Skeletal muscle satellite cell (primary cell): ENCODE measurements around the gene CHD9.

Experiments
- H3K27me3 ChIP-seq: 2 replicates; pipeline ENCODE4 v1.7.0; 2013; ENCODE audit warnings: low read length; ENCODE audit not compliant: control insufficient read depth, insufficient read depth
- H3K36me3 ChIP-seq: 2 replicates; pipeline ENCODE4 v1.7.0; 2013; ENCODE audit warnings: mild to moderate bottlenecking, control low read depth, low read length; ENCODE audit not compliant: insufficient read depth
- H3K4me1 ChIP-seq: 2 replicates; pipeline ENCODE4 v1.7.0; 2013; ENCODE audit warnings: low read length; ENCODE audit not compliant: control insufficient read depth, insufficient read depth
- H3K4me2 ChIP-seq: 2 replicates; pipeline ENCODE4 v1.7.0; 2013; ENCODE audit warnings: mild to moderate bottlenecking, low read length
- H3K4me3 ChIP-seq: 2 replicates; pipeline ENCODE4 v1.7.0; 2013; ENCODE audit warnings: low read length
- H3K9ac ChIP-seq: 2 replicates; pipeline ENCODE4 v1.7.0; 2013; ENCODE audit warnings: mild to moderate bottlenecking, low read depth, low read length, moderate library complexity
- H3K9me3 ChIP-seq: replicated peaks from 2 replicates; pipeline ENCODE4 v1.7.0; 2013; ENCODE audit warnings: mild to moderate bottlenecking, control low read depth, low read length

Gene CHD9

DNA sequence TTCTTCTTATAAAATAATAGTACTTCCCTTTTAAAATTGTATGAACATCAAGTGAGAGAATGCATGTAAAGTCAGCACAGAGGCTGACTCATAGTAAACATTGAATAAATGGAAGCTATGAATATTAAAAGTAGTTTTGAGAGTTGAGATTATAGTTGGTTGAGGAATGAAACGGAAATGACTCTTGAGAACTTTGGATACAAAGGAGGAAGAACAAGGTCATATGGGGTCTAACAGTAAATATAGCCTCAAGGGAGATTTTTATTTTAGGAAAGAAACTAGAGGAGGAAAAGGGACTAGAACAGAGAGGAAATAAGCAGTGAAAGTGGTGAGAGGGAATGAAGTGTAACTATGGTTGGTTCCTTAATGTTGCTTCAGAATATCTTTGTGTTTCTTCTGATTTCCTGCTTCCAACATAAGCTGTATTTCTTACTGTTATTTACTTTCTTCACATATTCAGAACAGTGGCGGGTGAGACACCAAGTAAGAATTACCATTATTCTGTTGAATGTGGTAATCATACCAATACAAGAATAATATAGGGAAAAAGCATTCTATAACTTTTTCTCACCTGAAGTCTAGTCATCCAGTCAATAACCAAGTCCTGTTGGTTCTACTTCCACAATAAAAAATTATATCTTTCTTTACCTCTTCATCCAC, 165.1 kb downstream of the CHD9 start:
- H3K36me3 ChIP-seq = peaks cover 22% of the 10 kb centered on the region
- H3K4me2 ChIP-seq = peak overlapping the region; percentile 54
- peak overlapping the region; percentile 19 for H3K9ac ChIP-seq
- H3K9me3 ChIP-seq = no peaks in the 10 kb centered on the region
- H3K4me1 ChIP-seq = peaks cover 27% of the 10 kb centered on the region
- no peak overlapping the region for H3K4me3 ChIP-seq
- no peaks in the 10 kb centered on the region for H3K27me3 ChIP-seq

DNA sequence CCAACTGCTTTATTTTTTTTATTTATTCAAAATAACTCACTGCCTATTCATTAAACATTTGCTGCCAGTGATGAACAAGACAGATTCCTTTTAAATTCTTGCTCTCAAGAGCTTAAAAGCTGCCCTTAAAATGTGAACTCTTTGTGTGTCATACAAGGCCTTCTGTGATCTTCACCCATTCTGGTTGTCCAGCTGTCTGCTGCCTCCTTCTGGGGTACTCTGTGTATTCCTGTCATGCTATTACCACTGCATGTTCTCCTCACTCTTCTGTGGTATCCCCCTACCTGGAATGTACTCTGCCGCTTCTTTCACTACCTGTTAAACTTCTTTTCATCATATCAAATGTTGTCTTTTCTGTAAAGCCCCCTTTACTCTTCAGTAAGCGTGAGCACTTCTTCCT, 165.8 kb downstream of the CHD9 start:
- Histone ChIP-seq H3K4me2 (no peak overlapping the region), H3K9me3 (no peaks in the 10 kb centered on the region), H3K27me3 (no peaks in the 10 kb centered on the region), H3K4me3 (no peak overlapping the region), H3K9ac (no peak overlapping the region), H3K4me1 (peaks cover 29% of the 10 kb centered on the region), H3K36me3 (peaks cover 25% of the 10 kb centered on the region)

DNA sequence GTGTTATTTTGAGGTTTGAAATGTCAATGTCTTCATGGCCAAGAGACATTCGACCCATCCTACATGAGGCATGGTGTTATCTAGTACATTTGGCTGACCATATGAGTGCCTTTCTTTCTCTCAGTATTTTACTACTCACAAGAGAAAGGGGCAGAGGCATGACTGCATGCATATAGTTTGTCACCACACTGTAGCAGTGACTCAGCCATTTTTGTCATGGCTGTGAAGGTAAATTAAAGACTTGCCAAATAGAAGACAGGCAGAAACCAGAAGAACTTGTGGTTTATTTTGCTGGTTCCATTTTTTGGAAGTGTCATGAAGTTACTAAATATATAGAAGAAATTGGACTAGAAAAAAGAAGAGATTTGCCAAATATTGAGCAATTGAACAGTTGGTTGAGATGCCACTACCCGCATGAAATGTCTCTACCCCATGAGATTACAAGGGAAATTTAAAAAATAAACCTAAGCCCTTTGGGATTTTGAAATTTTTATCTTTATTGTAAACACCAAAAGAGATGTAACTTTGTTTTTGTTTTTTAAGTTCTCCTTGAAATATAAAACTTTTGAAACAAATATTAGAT, 170.3 kb downstream of the CHD9 start:
- H3K4me2 ChIP-seq = no peak overlapping the region
- peaks cover 57% of the 10 kb centered on the region for H3K36me3 ChIP-seq
- H3K4me1 ChIP-seq = peaks cover 14% of the 10 kb centered on the region
- H3K4me3 ChIP-seq = no peak overlapping the region
- no peaks in the 10 kb centered on the region for H3K9me3 ChIP-seq
- H3K27me3 ChIP-seq = no peaks in the 10 kb centered on the region
- no peak overlapping the region for H3K9ac ChIP-seq

DNA sequence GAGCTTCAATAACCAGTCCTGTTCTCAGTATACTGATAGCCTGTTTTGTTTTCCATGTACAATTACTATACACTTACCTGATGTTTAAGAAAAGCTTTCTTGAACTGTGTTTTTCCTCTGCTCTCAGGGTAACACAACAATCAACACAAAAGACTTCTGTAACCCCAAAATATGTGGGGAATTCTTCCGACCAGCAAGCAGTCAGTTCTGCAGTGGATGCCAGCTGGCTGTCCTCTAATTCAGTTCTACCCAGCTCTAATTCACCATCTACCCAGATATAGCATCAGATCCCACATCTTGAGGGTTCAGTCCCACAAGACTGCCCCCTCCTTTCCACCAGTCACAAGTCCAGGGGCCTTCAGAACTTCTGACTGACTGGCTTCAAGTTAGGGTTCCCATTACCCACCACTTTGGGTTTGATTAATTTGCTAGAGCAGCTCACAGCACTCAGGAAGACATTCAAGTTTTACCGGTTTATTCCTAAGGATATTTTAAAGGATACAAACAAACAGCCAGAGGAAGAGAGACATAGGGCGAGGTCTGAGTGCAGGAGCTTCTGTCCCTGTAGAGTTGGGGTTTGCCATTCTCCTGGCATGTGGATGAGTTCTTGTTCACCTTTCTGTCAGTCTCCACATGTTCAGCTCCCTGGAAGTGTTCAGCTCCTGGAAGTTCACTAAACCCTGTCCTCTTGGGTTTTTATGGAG, 178.2 kb downstream of the CHD9 start:
- Histone ChIP-seq H3K4me1 (peaks cover 7% of the 10 kb centered on the region), H3K27me3 (no peaks in the 10 kb centered on the region), H3K9me3 (no peaks in the 10 kb centered on the region), H3K4me3 (no peak overlapping the region), H3K36me3 (peaks cover 85% of the 10 kb centered on the region), H3K4me2 (no peak overlapping the region), H3K9ac (no peak overlapping the region)

DNA sequence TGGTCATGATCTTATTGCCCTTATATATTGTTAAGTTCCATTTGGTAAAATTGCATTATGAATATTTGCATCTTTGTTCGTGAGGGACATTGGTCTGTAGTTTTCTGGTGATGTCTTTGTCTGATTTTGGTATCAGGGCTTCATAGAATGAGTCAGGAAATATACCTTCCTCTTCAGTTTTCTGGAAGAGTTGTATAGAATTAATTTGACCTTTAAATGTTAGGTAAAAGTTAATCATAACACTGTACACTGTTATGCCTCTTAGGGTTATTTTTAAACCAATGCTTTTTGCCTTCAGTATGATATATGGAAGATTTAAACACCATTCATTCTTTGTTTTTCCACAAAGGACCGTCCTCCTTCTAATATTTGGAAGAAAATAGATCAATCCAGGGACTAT, 180.0 kb downstream of the CHD9 start:
- H3K4me1 ChIP-seq = peaks cover 7% of the 10 kb centered on the region
- no peak overlapping the region for H3K9ac ChIP-seq
- H3K9me3 ChIP-seq = no peaks in the 10 kb centered on the region
- H3K4me3 ChIP-seq = no peak overlapping the region
- H3K27me3 ChIP-seq = no peaks in the 10 kb centered on the region
- H3K36me3 ChIP-seq = peaks cover 89% of the 10 kb centered on the region
- no peak overlapping the region for H3K4me2 ChIP-seq

DNA sequence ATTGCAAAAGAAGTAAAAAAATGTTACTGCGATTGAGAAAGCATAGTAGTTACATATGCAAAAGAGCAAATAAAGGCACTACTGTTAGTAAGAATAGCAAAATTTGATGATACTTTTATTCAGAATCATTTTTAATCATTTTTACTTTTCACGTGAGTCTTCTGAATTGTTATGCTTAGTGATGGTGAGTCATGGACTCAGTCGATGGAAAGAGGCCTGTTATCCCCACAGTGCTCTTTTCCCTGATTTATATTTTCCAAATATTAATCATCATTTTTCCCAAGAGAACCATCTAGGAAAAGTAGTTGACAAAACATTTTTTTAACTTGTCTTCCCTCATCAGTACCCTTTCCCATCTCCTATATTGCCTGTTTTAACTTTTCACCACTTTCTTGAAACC, 181.1 kb downstream of the CHD9 start:
- Histone ChIP-seq H3K9me3 (no peaks in the 10 kb centered on the region), H3K27me3 (no peaks in the 10 kb centered on the region), H3K4me3 (no peak overlapping the region), H3K4me1 (peaks cover 7% of the 10 kb centered on the region), H3K36me3 (peaks cover 81% of the 10 kb centered on the region), H3K9ac (no peak overlapping the region), H3K4me2 (no peak overlapping the region)

DNA sequence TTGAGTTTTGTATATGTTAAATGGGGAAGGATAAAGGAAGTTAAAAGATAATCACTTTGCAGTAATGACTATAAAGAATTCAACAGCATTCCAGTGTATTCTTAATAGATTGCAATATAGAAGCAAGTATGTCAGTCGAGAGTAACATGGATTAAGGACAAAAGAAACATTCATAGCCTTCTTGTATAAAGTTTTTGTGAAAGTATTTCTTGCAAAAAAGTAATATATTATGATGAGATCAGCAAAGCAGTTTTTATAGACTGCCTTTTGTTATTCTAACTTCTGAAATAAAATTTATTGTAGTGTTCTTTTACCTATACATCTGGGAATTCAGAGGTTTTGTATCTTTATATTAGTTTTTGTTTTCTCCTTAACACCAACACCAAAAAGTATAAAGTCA, 194.5 kb downstream of the CHD9 start:
- H3K9me3 ChIP-seq = no peaks in the 10 kb centered on the region
- H3K9ac ChIP-seq = no peak overlapping the region
- no peak overlapping the region for H3K4me2 ChIP-seq
- peaks cover 80% of the 10 kb centered on the region for H3K36me3 ChIP-seq
- H3K27me3 ChIP-seq = no peaks in the 10 kb centered on the region
- H3K4me1 ChIP-seq = no peaks in the 10 kb centered on the region
- H3K4me3 ChIP-seq = no peak overlapping the region

DNA sequence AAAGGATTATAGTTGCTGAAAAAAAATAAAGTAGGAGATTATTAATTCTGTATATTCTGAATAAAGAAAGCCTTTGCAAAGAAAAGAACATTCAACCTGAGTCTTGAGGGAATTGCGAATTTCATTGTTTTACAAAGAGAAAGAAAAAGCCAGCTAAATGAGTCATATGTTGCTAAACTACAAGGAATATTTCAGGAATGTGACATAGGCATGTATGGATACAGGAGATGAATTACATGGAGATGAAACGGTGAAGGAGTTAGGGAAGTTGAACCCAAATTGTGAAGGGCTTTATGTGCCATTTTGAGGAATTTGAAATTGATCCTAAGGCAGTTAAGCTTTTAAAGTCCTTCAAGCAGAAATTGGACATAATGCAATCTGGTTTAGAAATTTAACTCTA, 202.2 kb downstream of the CHD9 start:
- Histone ChIP-seq H3K4me1 (peaks cover 9% of the 10 kb centered on the region), H3K4me3 (no peak overlapping the region), H3K4me2 (no peak overlapping the region), H3K9ac (no peak overlapping the region), H3K27me3 (no peaks in the 10 kb centered on the region), H3K36me3 (peaks cover 73% of the 10 kb centered on the region), H3K9me3 (no peaks in the 10 kb centered on the region)

DNA sequence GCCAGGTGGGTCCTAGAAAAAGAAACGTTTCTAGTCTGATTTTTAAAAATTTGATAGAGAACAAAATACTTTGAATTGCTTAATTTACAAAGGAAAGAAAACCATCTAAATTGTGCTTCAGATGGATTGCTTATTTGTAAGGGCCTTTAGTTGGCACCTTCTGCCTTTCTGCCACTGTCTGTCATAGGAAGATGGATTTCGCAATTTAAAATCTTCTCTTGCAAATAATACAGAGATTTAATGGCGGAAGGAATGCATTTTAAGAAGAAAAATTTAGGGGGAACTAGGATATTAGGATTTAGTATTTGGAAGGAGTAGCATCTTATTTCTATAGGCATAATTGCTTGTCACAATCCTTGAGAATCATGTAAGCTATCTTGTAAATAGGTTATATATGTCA, 204.0 kb downstream of the CHD9 start:
- Histone ChIP-seq H3K36me3 (peaks cover 68% of the 10 kb centered on the region), H3K9me3 (no peaks in the 10 kb centered on the region), H3K9ac (no peak overlapping the region), H3K4me1 (peaks cover 9% of the 10 kb centered on the region), H3K4me2 (no peak overlapping the region), H3K27me3 (no peaks in the 10 kb centered on the region), H3K4me3 (no peak overlapping the region)

DNA sequence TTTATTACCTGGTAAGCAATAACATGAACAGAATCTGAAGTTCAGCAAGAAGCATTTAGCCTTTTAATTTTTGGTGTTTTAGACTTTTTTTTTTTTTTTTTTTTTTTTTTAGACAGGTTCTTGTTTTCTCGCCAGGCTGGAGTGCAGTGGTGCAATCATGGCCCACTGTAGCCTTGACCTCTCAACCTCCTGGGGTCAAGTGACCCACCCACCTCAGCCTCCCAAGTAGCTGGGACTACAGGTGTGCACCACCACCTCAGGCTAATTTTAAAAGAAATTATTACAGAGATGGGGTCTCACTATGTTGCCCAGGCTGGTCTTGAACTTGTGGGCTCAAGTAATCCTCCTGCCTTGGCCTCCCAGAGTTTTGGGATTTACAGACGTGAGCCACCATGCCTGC, 206.5 kb downstream of the CHD9 start:
- Histone ChIP-seq H3K27me3 (no peaks in the 10 kb centered on the region), H3K4me3 (no peak overlapping the region), H3K4me1 (peaks cover 11% of the 10 kb centered on the region), H3K9ac (no peak overlapping the region), H3K36me3 (peaks cover 58% of the 10 kb centered on the region), H3K9me3 (no peaks in the 10 kb centered on the region), H3K4me2 (no peak overlapping the region)

DNA sequence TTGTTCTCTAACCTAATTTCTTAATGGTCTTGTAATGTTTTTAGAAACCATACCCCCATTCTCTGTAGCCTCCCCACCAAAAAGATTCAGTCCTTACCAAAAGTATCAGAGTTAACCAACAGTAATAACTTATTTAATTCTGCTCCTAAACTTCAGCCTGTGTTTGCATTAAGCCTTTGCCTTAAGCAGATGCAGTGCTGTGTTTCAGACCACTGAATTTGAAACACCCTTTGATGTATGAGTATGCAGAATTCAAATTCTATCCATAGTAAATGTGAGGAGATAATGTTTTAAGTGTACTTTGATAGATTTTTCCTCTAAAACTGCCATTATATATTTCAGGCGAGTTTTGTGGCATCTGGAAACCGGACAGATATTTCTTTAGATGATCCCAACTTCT, 207.9 kb downstream of the CHD9 start:
- H3K9me3 ChIP-seq = no peaks in the 10 kb centered on the region

DNA sequence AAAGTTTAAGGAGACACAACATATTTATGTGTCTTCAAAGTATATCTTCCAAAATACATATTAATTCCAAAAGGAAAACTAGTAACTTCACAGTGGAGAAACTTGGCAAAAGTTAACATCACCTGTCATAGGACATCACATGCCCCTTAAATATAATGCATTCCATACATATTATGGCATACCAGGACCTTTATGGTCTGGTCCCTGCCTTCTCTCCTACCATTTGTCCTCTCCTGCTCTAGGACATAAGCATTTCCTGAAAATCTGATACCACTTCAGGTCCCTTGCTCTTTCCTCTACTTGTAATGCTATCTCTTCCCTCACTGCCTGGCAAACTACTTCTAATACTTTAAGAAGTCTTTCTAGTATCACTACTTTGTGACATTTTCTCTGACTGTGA, 211.4 kb downstream of the CHD9 start:
- H3K9me3 ChIP-seq = no peaks in the 10 kb centered on the region
- H3K27me3 ChIP-seq = no peaks in the 10 kb centered on the region
- no peak overlapping the region for H3K9ac ChIP-seq
- H3K4me3 ChIP-seq = no peak overlapping the region
- H3K36me3 ChIP-seq = peaks cover 61% of the 10 kb centered on the region
- H3K4me1 ChIP-seq = peaks cover 2% of the 10 kb centered on the region
- H3K4me2 ChIP-seq = no peak overlapping the region

More for the DNA sequence above, 207.9 kb downstream of the CHD9 start:
- Histone ChIP-seq H3K4me1 (peaks cover 2% of the 10 kb centered on the region), H3K27me3 (no peaks in the 10 kb centered on the region), H3K9ac (no peak overlapping the region), H3K36me3 (peaks cover 62% of the 10 kb centered on the region), H3K4me3 (no peak overlapping the region), H3K4me2 (no peak overlapping the region)
